C4-2B (cell line): ENCODE data around the gene ARHGAP22.

Experiments used
- H3K27ac ChIP-seq: fragments of 450-650 bp; 2 replicates; pipeline ENCODE4 v1.5.1; 2017
- ZFX ChIP-seq: fragments of 450-650 bp; IDR thresholded peaks from 2 replicates; pipeline ENCODE4 v1.6.1; 2017
- TF ChIP-seq, protein P1 (sequence below): fragments of 450-650 bp; conservative IDR thresholded peaks from 2 replicates; pipeline ENCODE4 v1.5.1; 2017; ENCODE audit warnings: mild to moderate bottlenecking

The ARHGAP22 gene

GRCh38 chr10:48400129-48400849, 204.6 kb downstream of the ARHGAP22 start:
- TF ChIP-seq, protein P1, sequence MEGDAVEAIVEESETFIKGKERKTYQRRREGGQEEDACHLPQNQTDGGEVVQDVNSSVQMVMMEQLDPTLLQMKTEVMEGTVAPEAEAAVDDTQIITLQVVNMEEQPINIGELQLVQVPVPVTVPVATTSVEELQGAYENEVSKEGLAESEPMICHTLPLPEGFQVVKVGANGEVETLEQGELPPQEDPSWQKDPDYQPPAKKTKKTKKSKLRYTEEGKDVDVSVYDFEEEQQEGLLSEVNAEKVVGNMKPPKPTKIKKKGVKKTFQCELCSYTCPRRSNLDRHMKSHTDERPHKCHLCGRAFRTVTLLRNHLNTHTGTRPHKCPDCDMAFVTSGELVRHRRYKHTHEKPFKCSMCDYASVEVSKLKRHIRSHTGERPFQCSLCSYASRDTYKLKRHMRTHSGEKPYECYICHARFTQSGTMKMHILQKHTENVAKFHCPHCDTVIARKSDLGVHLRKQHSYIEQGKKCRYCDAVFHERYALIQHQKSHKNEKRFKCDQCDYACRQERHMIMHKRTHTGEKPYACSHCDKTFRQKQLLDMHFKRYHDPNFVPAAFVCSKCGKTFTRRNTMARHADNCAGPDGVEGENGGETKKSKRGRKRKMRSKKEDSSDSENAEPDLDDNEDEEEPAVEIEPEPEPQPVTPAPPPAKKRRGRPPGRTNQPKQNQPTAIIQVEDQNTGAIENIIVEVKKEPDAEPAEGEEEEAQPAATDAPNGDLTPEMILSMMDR = no peak
- TF ChIP-seq ZFX = no peak
- no peak overlapping the region for H3K27ac ChIP-seq

GRCh38 chr10:48399551-48399950, 205.3 kb downstream of the ARHGAP22 start:
- no peak overlapping the region for H3K27ac ChIP-seq
- no peak for TF ChIP-seq ZFX
- TF ChIP-seq, protein P1 = no peak

GRCh38 chr10:48399056-48399541, 205.8 kb downstream of the ARHGAP22 start:
- TF ChIP-seq, protein P1 = no peak
- TF ChIP-seq ZFX = no peak
- no peak overlapping the region for H3K27ac ChIP-seq

DNA sequence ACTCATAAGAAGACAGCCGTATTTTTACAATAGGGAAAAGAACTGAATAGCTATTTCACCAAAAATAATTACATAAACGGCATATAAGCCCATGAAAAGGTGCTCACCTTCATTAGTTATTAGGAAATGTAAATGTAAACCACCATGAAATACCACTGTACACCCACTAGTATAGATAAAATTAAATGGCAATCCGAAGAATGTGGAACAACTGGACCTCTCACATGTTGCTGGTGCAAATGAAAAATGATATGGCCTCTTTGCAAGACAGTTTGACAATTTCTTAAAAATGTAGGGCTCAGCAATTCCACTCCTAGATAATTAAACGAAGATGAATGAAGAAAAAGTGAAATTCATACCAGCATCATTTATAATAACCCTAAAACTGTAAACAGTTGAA, 206.6 kb downstream of the ARHGAP22 start:
- H3K27ac ChIP-seq = no peak overlapping the region
- TF ChIP-seq, protein P1 = no peak
- TF ChIP-seq ZFX = no peak
